ENCODE data around the gene TPK1.

The TPK1 gene

DNA sequence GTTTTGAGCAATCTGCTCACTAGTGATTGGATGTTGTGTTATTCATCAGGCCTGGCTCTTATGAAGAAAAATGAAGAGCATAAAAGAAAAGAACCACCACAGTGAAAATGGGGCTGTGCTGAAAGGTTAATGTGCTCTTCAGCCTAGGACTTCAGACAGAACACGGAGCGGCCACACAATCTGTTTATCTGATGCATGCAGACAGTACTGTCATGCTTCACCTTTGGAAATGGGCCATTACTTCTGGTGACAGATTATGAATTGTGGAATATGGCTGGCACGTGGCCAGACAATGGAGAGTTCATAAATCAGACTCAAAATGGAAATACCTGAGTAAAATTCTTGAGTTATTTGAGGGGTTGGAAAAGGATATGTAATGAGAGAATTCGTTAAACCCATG lies 346.3 kb downstream of the TPK1 start:
- H2AFZ ChIP-seq (ENCODE audit: low read length, unreplicated experiment): no peak overlapping the region

DNA sequence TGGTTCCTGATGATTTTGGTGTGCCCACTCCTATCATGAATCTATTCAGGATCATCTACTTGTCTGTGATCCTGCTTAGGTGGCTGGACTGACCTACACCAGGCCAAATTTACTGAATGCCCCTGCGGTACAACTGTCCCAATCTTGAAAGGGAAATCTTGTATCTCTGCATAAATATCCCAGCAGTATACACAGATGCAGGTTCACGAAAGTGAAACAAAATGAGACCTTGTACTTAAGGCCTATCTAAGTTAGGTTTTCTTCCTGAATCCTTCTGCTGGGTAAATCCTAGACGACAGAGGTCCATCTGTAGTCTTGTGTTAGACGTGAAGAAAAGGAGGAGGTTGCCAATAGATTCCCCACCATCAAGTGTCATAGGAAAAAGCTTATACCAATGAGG lies 346.9 kb downstream of the TPK1 start:
- no peak overlapping the region for H3K27ac ChIP-seq (ENCODE audit: low read depth, low read length)
- H3K79me2 ChIP-seq (ENCODE audit: control insufficient read depth, insufficient read depth, low read length, unreplicated experiment): no peaks in the 10 kb centered on the region
- H3K27me3 ChIP-seq (ENCODE audit: insufficient read depth, low read length): no peaks in the 10 kb centered on the region
- H3K4me1 ChIP-seq (ENCODE audit: control insufficient read depth, insufficient read depth, low read length, unreplicated experiment): no peaks in the 10 kb centered on the region
- H3K36me3 ChIP-seq (ENCODE audit: insufficient read depth, low read length): no peaks in the 10 kb centered on the region
- H2AFZ ChIP-seq (ENCODE audit: low read length, unreplicated experiment): no peak overlapping the region
- H3K4me3 ChIP-seq (ENCODE audit: low read depth, low read length): no peak overlapping the region

More for the DNA sequence above, 346.3 kb downstream of the TPK1 start:
- Histone ChIP-seq H3K79me2 (ENCODE audit: control insufficient read depth, insufficient read depth, low read length, unreplicated experiment) (no peaks in the 10 kb centered on the region), H3K27me3 (ENCODE audit: insufficient read depth, low read length) (no peaks in the 10 kb centered on the region), H3K36me3 (ENCODE audit: insufficient read depth, low read length) (no peaks in the 10 kb centered on the region), H3K27ac (ENCODE audit: low read depth, low read length) (no peak overlapping the region), H3K4me3 (ENCODE audit: low read depth, low read length) (no peak overlapping the region), H3K4me1 (ENCODE audit: control insufficient read depth, insufficient read depth, low read length, unreplicated experiment) (no peaks in the 10 kb centered on the region)

- no peak overlapping the region for H3K4me3 ChIP-seq (ENCODE audit: low read depth, low read length)
- H3K36me3 ChIP-seq (ENCODE audit: insufficient read depth, low read length): no peaks in the 10 kb centered on the region
- H3K27me3 ChIP-seq (ENCODE audit: insufficient read depth, low read length): no peaks in the 10 kb centered on the region
- no peak overlapping the region for H2AFZ ChIP-seq (ENCODE audit: low read length, unreplicated experiment)
- no peak overlapping the region for H3K27ac ChIP-seq (ENCODE audit: low read depth, low read length)
- no peaks in the 10 kb centered on the region for H3K79me2 ChIP-seq (ENCODE audit: control insufficient read depth, insufficient read depth, low read length, unreplicated experiment)
- H3K4me1 ChIP-seq (ENCODE audit: control insufficient read depth, insufficient read depth, low read length, unreplicated experiment): no peaks in the 10 kb centered on the region
Measured at GRCh38 chr7:144487901-144488300, 348.0 kb downstream of the TPK1 start.

DNA sequence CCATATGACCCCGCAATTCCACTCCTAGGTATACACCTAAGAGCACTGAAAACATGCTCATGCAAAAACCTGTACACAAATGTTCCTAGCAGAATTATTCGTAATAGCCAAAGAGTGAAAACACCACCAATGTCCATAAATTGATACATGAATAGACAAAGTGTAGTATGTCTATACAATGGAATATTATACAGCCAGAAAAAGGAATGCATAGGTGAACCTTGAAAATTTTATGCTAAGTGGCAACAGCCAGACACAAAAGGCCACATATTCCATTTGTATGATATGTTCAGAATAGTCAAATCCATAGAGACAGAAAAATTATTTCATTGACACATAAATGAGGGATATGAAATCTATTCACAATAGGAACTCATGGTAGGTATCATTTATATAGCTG lies 351.4 kb downstream of the TPK1 start:
- Histone ChIP-seq H3K27ac (ENCODE audit: low read depth, low read length) (no peak overlapping the region), H3K4me1 (ENCODE audit: control insufficient read depth, insufficient read depth, low read length, unreplicated experiment) (no peaks in the 10 kb centered on the region), H3K27me3 (ENCODE audit: insufficient read depth, low read length) (no peaks in the 10 kb centered on the region), H3K4me3 (ENCODE audit: low read depth, low read length) (no peak overlapping the region), H2AFZ (ENCODE audit: low read length, unreplicated experiment) (no peak overlapping the region), H3K36me3 (ENCODE audit: insufficient read depth, low read length) (no peaks in the 10 kb centered on the region), H3K79me2 (ENCODE audit: control insufficient read depth, insufficient read depth, low read length, unreplicated experiment) (no peaks in the 10 kb centered on the region)

- no peaks in the 10 kb centered on the region for H3K36me3 ChIP-seq (ENCODE audit: insufficient read depth, low read length)
Measured at GRCh38 chr7:144483189-144483588, 352.7 kb downstream of the TPK1 start.

GRCh38 chr7:144481833-144482232 lies 354.0 kb downstream of the TPK1 start:
- Histone ChIP-seq H3K4me3 (ENCODE audit: low read depth, low read length) (no peak overlapping the region), H3K79me2 (ENCODE audit: control insufficient read depth, insufficient read depth, low read length, unreplicated experiment) (no peaks in the 10 kb centered on the region), H3K27ac (ENCODE audit: low read depth, low read length) (no peak overlapping the region), H3K27me3 (ENCODE audit: insufficient read depth, low read length) (no peaks in the 10 kb centered on the region), H2AFZ (ENCODE audit: low read length, unreplicated experiment) (no peak overlapping the region), H3K36me3 (ENCODE audit: insufficient read depth, low read length) (no peaks in the 10 kb centered on the region), H3K4me1 (ENCODE audit: control insufficient read depth, insufficient read depth, low read length, unreplicated experiment) (no peaks in the 10 kb centered on the region)

More at GRCh38 chr7:144483189-144483588, 352.7 kb downstream of the TPK1 start:
- H2AFZ ChIP-seq (ENCODE audit: low read length, unreplicated experiment): no peak overlapping the region
- H3K4me3 ChIP-seq (ENCODE audit: low read depth, low read length): no peak overlapping the region
- H3K27ac ChIP-seq (ENCODE audit: low read depth, low read length): no peak overlapping the region
- no peaks in the 10 kb centered on the region for H3K27me3 ChIP-seq (ENCODE audit: insufficient read depth, low read length)
- no peaks in the 10 kb centered on the region for H3K79me2 ChIP-seq (ENCODE audit: control insufficient read depth, insufficient read depth, low read length, unreplicated experiment)
- H3K4me1 ChIP-seq (ENCODE audit: control insufficient read depth, insufficient read depth, low read length, unreplicated experiment): no peaks in the 10 kb centered on the region

GRCh38 chr7:144477348-144477747 lies 358.5 kb downstream of the TPK1 start:
- Histone ChIP-seq H3K4me1 (ENCODE audit: control insufficient read depth, insufficient read depth, low read length, unreplicated experiment) (no peaks in the 10 kb centered on the region), H3K4me3 (ENCODE audit: low read depth, low read length) (no peak overlapping the region), H3K27ac (ENCODE audit: low read depth, low read length) (no peak overlapping the region), H2AFZ (ENCODE audit: low read length, unreplicated experiment) (no peak overlapping the region), H3K79me2 (ENCODE audit: control insufficient read depth, insufficient read depth, low read length, unreplicated experiment) (no peaks in the 10 kb centered on the region), H3K36me3 (ENCODE audit: insufficient read depth, low read length) (no peaks in the 10 kb centered on the region), H3K27me3 (ENCODE audit: insufficient read depth, low read length) (no peaks in the 10 kb centered on the region)

GRCh38 chr7:144474800-144475615 lies 360.8 kb downstream of the TPK1 start:
- Histone ChIP-seq H3K36me3 (ENCODE audit: insufficient read depth, low read length) (no peaks in the 10 kb centered on the region), H3K27me3 (ENCODE audit: insufficient read depth, low read length) (no peaks in the 10 kb centered on the region), H3K4me3 (ENCODE audit: low read depth, low read length) (no peak overlapping the region), H3K4me1 (ENCODE audit: control insufficient read depth, insufficient read depth, low read length, unreplicated experiment) (no peaks in the 10 kb centered on the region), H3K79me2 (ENCODE audit: control insufficient read depth, insufficient read depth, low read length, unreplicated experiment) (no peaks in the 10 kb centered on the region), H2AFZ (ENCODE audit: low read length, unreplicated experiment) (no peak overlapping the region), H3K27ac (ENCODE audit: low read depth, low read length) (no peak overlapping the region)

DNA sequence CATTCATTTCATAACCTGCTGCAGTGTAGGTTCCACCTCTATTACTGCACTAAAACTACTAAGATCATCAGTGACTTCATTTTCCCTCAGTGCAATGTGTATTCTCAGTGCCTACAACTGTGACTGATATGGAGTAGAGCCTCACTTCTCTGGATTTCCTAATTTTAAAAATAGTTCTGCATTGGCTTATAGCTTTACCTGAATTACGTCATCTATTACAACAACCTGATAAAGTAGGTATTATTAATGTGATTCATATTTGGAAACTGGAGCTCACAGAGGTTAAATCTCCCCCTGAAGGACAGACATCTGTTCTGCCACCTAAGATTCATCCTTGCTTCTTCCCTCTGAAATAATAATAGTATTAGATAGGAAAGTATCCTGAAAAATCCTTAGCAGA lies 361.5 kb downstream of the TPK1 start:
- Histone ChIP-seq H3K4me3 (ENCODE audit: low read depth, low read length) (no peak overlapping the region), H2AFZ (ENCODE audit: low read length, unreplicated experiment) (no peak overlapping the region), H3K27ac (ENCODE audit: low read depth, low read length) (no peak overlapping the region), H3K79me2 (ENCODE audit: control insufficient read depth, insufficient read depth, low read length, unreplicated experiment) (no peaks in the 10 kb centered on the region), H3K36me3 (ENCODE audit: insufficient read depth, low read length) (no peaks in the 10 kb centered on the region), H3K27me3 (ENCODE audit: insufficient read depth, low read length) (no peaks in the 10 kb centered on the region), H3K4me1 (ENCODE audit: control insufficient read depth, insufficient read depth, low read length, unreplicated experiment) (no peaks in the 10 kb centered on the region)

DNA sequence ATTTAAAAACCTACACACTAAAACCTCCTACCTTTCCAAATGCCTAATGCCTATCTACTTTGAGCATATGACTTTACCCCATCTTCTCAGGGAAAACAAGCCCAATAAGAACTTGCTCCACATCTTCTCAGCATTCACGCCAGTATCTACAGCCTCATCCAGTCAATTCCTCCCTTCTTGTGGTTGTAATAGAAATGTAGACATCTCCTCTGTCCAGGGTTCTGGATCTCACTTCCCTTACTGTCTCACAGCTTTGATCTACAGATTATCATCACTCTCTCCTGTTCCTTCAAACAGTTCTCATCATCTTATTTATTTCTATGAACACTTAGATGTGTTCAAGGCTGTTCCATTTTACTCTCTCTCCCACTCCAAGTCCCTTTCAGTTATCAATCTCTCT lies 361.9 kb downstream of the TPK1 start:
- Histone ChIP-seq H3K36me3 (ENCODE audit: insufficient read depth, low read length) (no peaks in the 10 kb centered on the region), H3K27ac (ENCODE audit: low read depth, low read length) (no peak overlapping the region), H2AFZ (ENCODE audit: low read length, unreplicated experiment) (no peak overlapping the region), H3K4me1 (ENCODE audit: control insufficient read depth, insufficient read depth, low read length, unreplicated experiment) (no peaks in the 10 kb centered on the region), H3K79me2 (ENCODE audit: control insufficient read depth, insufficient read depth, low read length, unreplicated experiment) (no peaks in the 10 kb centered on the region), H3K4me3 (ENCODE audit: low read depth, low read length) (no peak overlapping the region), H3K27me3 (ENCODE audit: insufficient read depth, low read length) (no peaks in the 10 kb centered on the region)

GRCh38 chr7:144470078-144470477 lies 365.8 kb downstream of the TPK1 start:
- Histone ChIP-seq H3K4me1 (ENCODE audit: control insufficient read depth, insufficient read depth, low read length, unreplicated experiment) (no peaks in the 10 kb centered on the region), H3K27ac (ENCODE audit: low read depth, low read length) (no peak overlapping the region), H3K4me3 (ENCODE audit: low read depth, low read length) (no peak overlapping the region), H3K36me3 (ENCODE audit: insufficient read depth, low read length) (no peaks in the 10 kb centered on the region), H3K27me3 (ENCODE audit: insufficient read depth, low read length) (no peaks in the 10 kb centered on the region), H3K79me2 (ENCODE audit: control insufficient read depth, insufficient read depth, low read length, unreplicated experiment) (no peaks in the 10 kb centered on the region), H2AFZ (ENCODE audit: low read length, unreplicated experiment) (no peak overlapping the region)
